Measurements from ENCODE around the gene RNF130. TPM values are rescaled to one million over a fixed set of nuclear protein-coding genes. Genes with fewer than 3 reads are reported as not detected.

The RNF130 gene
- total and polyA plus RNA-seq, 4 donors, result 24.9 to 93.1 (median 51.4) TPM

DNA sequence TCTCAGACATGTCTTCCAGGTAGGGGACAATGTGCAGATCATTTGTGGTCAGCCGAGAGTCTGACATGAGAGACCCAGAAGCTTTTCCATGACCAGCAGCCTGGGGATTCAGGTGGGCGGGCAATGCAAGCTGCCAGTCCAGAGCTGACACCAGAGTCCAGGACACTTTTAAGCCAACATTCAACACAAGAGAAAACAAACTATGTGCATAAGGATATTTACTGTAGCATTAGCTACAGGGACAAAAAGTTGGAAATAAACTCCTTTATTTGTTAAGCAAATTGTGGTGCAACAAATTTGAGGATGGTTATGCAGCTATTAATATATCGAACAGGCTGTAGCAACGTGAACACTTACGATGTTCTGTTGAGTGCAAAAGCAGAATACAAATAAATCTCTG, 9.9 kb upstream of the RNF130 start:
- no peaks in the 10 kb centered on the region for H3K27me3 ChIP-seq (ENCODE audit: control insufficient read depth in 4 of 4, insufficient read depth in 4 of 4, low read length in 3 of 4)
- H3K36me3 ChIP-seq (ENCODE audit: control insufficient read depth in 4 of 4, insufficient read depth in 3 of 4, low read depth in 1 of 4, low read length in 3 of 4), result no peaks in the 10 kb centered on the region
- WGBS, result 37% methylated on average over 5 of the region's 5 CpGs
- peak overlapping the region; percentile 34 to 51 for H3K27ac ChIP-seq (ENCODE audit: low read depth in 1 of 2, low read length in 2 of 2)
- H3K4me3 ChIP-seq (ENCODE audit: low read depth in 1 of 3, low read length in 3 of 3), result no peak overlapping the region
- TF ChIP-seq YY1 (IDR thresholded peaks at IDR 0.05) (no peak), JUND (IDR thresholded peaks at IDR 0.05) (no peak), FOXA2 (IDR thresholded peaks at IDR 0.05) (peak; percentile 57), NR2F2 (IDR thresholded peaks at IDR 0.05) (no peak), FOXA1 (IDR thresholded peaks at IDR 0.05) (peak; percentile 9), RAD21 (IDR thresholded peaks at IDR 0.05) (peak in 1 of 2 donors; percentile 9), SP1 (IDR thresholded peaks at IDR 0.05) (peak; percentile 63), HNF4A (conservative IDR thresholded peaks at IDR 0.05) (peak; percentile 54 to 59), EGR1 (IDR thresholded peaks at IDR 0.05; ENCODE audit: low read depth in 2 of 2) (peak; percentile 25 to 26), TAF1 (conservative IDR thresholded peaks at IDR 0.05) (no peak), HNF4G (IDR thresholded peaks at IDR 0.05) (no peak), RXRA (IDR thresholded peaks at IDR 0.05) (peak in 1 of 2 donors; percentile 48), GABPA (IDR thresholded peaks at IDR 0.05 in 1 of 2, conservative IDR thresholded peaks at IDR 0.05 in 1 of 2) (no peak)
- TF ChIP-seq, protein P1, sequence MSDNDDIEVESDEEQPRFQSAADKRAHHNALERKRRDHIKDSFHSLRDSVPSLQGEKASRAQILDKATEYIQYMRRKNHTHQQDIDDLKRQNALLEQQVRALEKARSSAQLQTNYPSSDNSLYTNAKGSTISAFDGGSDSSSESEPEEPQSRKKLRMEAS (IDR thresholded peaks at IDR 0.05), result no peak
- TF ChIP-seq, protein P2, sequence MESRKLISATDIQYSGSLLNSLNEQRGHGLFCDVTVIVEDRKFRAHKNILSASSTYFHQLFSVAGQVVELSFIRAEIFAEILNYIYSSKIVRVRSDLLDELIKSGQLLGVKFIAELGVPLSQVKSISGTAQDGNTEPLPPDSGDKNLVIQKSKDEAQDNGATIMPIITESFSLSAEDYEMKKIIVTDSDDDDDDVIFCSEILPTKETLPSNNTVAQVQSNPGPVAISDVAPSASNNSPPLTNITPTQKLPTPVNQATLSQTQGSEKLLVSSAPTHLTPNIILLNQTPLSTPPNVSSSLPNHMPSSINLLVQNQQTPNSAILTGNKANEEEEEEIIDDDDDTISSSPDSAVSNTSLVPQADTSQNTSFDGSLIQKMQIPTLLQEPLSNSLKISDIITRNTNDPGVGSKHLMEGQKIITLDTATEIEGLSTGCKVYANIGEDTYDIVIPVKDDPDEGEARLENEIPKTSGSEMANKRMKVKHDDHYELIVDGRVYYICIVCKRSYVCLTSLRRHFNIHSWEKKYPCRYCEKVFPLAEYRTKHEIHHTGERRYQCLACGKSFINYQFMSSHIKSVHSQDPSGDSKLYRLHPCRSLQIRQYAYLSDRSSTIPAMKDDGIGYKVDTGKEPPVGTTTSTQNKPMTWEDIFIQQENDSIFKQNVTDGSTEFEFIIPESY (IDR thresholded peaks at IDR 0.05), result no peak
- TF ChIP-seq, protein P3, sequence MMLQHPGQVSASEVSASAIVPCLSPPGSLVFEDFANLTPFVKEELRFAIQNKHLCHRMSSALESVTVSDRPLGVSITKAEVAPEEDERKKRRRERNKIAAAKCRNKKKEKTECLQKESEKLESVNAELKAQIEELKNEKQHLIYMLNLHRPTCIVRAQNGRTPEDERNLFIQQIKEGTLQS (IDR thresholded peaks at IDR 0.05), result no peak
- TF ChIP-seq, protein P4, sequence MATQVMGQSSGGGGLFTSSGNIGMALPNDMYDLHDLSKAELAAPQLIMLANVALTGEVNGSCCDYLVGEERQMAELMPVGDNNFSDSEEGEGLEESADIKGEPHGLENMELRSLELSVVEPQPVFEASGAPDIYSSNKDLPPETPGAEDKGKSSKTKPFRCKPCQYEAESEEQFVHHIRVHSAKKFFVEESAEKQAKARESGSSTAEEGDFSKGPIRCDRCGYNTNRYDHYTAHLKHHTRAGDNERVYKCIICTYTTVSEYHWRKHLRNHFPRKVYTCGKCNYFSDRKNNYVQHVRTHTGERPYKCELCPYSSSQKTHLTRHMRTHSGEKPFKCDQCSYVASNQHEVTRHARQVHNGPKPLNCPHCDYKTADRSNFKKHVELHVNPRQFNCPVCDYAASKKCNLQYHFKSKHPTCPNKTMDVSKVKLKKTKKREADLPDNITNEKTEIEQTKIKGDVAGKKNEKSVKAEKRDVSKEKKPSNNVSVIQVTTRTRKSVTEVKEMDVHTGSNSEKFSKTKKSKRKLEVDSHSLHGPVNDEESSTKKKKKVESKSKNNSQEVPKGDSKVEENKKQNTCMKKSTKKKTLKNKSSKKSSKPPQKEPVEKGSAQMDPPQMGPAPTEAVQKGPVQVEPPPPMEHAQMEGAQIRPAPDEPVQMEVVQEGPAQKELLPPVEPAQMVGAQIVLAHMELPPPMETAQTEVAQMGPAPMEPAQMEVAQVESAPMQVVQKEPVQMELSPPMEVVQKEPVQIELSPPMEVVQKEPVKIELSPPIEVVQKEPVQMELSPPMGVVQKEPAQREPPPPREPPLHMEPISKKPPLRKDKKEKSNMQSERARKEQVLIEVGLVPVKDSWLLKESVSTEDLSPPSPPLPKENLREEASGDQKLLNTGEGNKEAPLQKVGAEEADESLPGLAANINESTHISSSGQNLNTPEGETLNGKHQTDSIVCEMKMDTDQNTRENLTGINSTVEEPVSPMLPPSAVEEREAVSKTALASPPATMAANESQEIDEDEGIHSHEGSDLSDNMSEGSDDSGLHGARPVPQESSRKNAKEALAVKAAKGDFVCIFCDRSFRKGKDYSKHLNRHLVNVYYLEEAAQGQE (IDR thresholded peaks at IDR 0.05), result peak; percentile 25
- TF ChIP-seq, protein P5, sequence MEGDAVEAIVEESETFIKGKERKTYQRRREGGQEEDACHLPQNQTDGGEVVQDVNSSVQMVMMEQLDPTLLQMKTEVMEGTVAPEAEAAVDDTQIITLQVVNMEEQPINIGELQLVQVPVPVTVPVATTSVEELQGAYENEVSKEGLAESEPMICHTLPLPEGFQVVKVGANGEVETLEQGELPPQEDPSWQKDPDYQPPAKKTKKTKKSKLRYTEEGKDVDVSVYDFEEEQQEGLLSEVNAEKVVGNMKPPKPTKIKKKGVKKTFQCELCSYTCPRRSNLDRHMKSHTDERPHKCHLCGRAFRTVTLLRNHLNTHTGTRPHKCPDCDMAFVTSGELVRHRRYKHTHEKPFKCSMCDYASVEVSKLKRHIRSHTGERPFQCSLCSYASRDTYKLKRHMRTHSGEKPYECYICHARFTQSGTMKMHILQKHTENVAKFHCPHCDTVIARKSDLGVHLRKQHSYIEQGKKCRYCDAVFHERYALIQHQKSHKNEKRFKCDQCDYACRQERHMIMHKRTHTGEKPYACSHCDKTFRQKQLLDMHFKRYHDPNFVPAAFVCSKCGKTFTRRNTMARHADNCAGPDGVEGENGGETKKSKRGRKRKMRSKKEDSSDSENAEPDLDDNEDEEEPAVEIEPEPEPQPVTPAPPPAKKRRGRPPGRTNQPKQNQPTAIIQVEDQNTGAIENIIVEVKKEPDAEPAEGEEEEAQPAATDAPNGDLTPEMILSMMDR (IDR thresholded peaks at IDR 0.05; ENCODE audit: low read depth, low read length, missing input control), result no peak
- DNase-seq (ENCODE audit: low spot score), result no peak
- peaks cover 2 to 44% (median 34%) of the 10 kb centered on the region in 4 donors for H3K4me1 ChIP-seq (ENCODE audit: control insufficient read depth in 4 of 4, insufficient read depth in 4 of 4, low read length in 3 of 4)
- no peak overlapping the region for H3K9ac ChIP-seq (ENCODE audit: low read depth in 1 of 2, low read length in 2 of 2)
- no peaks in the 10 kb centered on the region for H3K9me3 ChIP-seq (ENCODE audit: control insufficient read depth in 4 of 4, low read length in 3 of 4)
